K562 (cell line): ENCODE results near the gene EFNA5.

Experiments used
- CTCF ChIP-seq, 3 experiments: IDR thresholded peaks in 2 of 3; conservative IDR thresholded peaks in 1 of 3; 2 replicates each; pipeline ENCODE4 v1.5.1; 2011 to 2012; ENCODE audit warnings: low read length in 3 of 3, mild to moderate bottlenecking in 3 of 3, control low read depth in 2 of 3, improper control_type of control experiment in 1 of 3, inconsistent platforms in 1 of 3, low read depth in 1 of 3, mixed read lengths in 1 of 3, moderate library complexity in 1 of 3; ENCODE audit not compliant: insufficient read depth in 2 of 3
- GABPA ChIP-seq: fragments of 200-800 bp; sonication (Bioruptor generic); conservative IDR thresholded peaks from 2 replicates; pipeline ENCODE4 v1.6.1; 2016; ENCODE audit warnings: low read depth, missing genetic modification characterization, missing compliant biosample characterization
- GATAD2A ChIP-seq: fragments of 450-650 bp; IDR thresholded peaks from 2 replicates; pipeline ENCODE4 v1.6.1; 2017
- RFX5 ChIP-seq: IDR thresholded peaks from 2 replicates; pipeline ENCODE4 v1.6.1; 2011; ENCODE audit warnings: low read depth, mild to moderate bottlenecking, improper control_type of control experiment, low read length
- SP1 ChIP-seq: sonication (generic); formaldehyde crosslinking; IDR thresholded peaks from 2 replicates; pipeline ENCODE4 v1.8.1; 2022; ENCODE audit warnings: mild to moderate bottlenecking, missing genetic modification reagents
- SREBF2 ChIP-seq: sonication (generic); formaldehyde crosslinking; IDR thresholded peaks from 2 replicates; pipeline ENCODE4 v1.4.0; 2020; ENCODE audit warnings: mild to moderate bottlenecking, missing genetic modification reagents
- ZC3H4 ChIP-seq: sonication (generic); formaldehyde crosslinking; IDR thresholded peaks from 2 replicates; pipeline ENCODE4 v1.9.0; 2021; ENCODE audit warnings: missing genetic modification reagents, borderline replicate concordance
- ZFPM2 ChIP-seq: fragments of 250-450 bp; sonication (Bioruptor Pico); IDR thresholded peaks from 2 replicates; pipeline ENCODE4 v1.5.1; 2022; ENCODE audit warnings: mild to moderate bottlenecking
- TF ChIP-seq, protein P1 (sequence below), 2 experiments: fragments of 450-650 bp in 1 of 2; sonication (generic) in 1 of 2; formaldehyde crosslinking in 1 of 2; IDR thresholded peaks in 1 of 2; conservative IDR thresholded peaks in 1 of 2; 2 replicates each; pipeline versions ENCODE4 v1.6.1 to v1.8.1; 2016 to 2023; ENCODE audit warnings: mild to moderate bottlenecking in 2 of 2, moderate library complexity in 2 of 2, inconsistent platforms in 1 of 2, missing genetic modification reagents in 1 of 2

GRCh38 chr5:107469064-107469463 is 201.7 kb downstream of the EFNA5 start:
- no peak for TF ChIP-seq CTCF (IDR thresholded peaks at IDR 0.05 in 2 of 3, conservative IDR thresholded peaks at IDR 0.05 in 1 of 3; ENCODE audit: insufficient read depth in 2 of 3, low read depth in 1 of 3, low read length in 3 of 3)
- no peak for TF ChIP-seq GATAD2A
- TF ChIP-seq, protein P1, sequence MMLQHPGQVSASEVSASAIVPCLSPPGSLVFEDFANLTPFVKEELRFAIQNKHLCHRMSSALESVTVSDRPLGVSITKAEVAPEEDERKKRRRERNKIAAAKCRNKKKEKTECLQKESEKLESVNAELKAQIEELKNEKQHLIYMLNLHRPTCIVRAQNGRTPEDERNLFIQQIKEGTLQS (IDR thresholded peaks at IDR 0.05), result no peak
- TF ChIP-seq, protein P1 (CRISPR knock-in tag; conservative IDR thresholded peaks at IDR 0.05), result no peak
- TF ChIP-seq SP1, result no peak
- TF ChIP-seq ZFPM2, result no peak
- TF ChIP-seq GABPA, result no peak
- TF ChIP-seq ZC3H4, result no peak
- no peak for TF ChIP-seq RFX5
- TF ChIP-seq SREBF2, result no peak
